Endothelial cell of umbilical vein (primary cell): Measurements from ENCODE around the gene IQCH. TPM values are rescaled to one million over a fixed set of nuclear protein-coding genes. Genes with fewer than 3 reads are reported as not detected.

Experiments
- BruUV-seq: library from RNA; stranded (reverse); fragments of 400-500 nt; replicated peaks from 2 replicates; lab custom pipeline; 2021; lab: Mats Ljungman, UMichigan
- CTCF ChIA-PET: fragments of 300-600, 350-600 bp; sonication (Branson Sonifier 250); formaldehyde crosslinking; loops from one replicate; lab custom pipeline; 2021; ENCODE audit warnings: antibody characterized with exemption, inconsistent platforms; lab: Charles Lee
- POLR2A ChIA-PET: fragments of 300-600, 350-600 bp; sonication (Branson Sonifier 250); formaldehyde crosslinking; loops from one replicate; lab custom pipeline; 2021; ENCODE audit warnings: antibody characterized with exemption, inconsistent platforms; lab: Charles Lee
- DNase-seq: peaks from one replicate; pipeline ENCODE4 v3.0.0-alpha.2; 2011; ENCODE audit warnings: low read depth, low spot score
- FAIRE-seq: peaks from 2 replicates; lab custom pipeline; 2011; peaks lifted over from hg19 to GRCh38; lab: Jason Lieb, UNC
- H2AFZ ChIP-seq: 2 replicates; pipeline ENCODE4 v1.6.0; 2012; ENCODE audit warnings: low read depth, low read length, control low read depth, inconsistent platforms
- H3K27ac ChIP-seq: 2 replicates; pipeline ENCODE4 v1.5.1; 2011; ENCODE audit warnings: low read depth, mild to moderate bottlenecking, control low read depth, low read length, moderate library complexity; ENCODE audit not compliant: insufficient read depth
- H3K27me3 ChIP-seq, 2 experiments: 2 replicates each; pipeline versions ENCODE4 v1.6.0 to v1.6.1; 2011; ENCODE audit warnings: low read length in 2 of 2, mixed read lengths in 1 of 2; ENCODE audit not compliant: control insufficient read depth in 2 of 2, insufficient read depth in 2 of 2
- H3K36me3 ChIP-seq, 2 experiments: 2 replicates in 1 of 2; 3 replicates in 1 of 2; pipeline ENCODE4 v1.5.1; 2011; ENCODE audit warnings: low read length in 2 of 2, mild to moderate bottlenecking in 1 of 2, moderate library complexity in 1 of 2; ENCODE audit not compliant: control insufficient read depth in 2 of 2, insufficient read depth in 2 of 2; ENCODE audit errors: extremely low read depth in 1 of 2
- H3K4me1 ChIP-seq: 3 replicates; pipeline ENCODE4 v1.5.1; 2011; ENCODE audit warnings: mild to moderate bottlenecking, low read length; ENCODE audit not compliant: control insufficient read depth, insufficient read depth; ENCODE audit errors: extremely low read depth
- H3K4me2 ChIP-seq: 2 replicates; pipeline ENCODE4 v1.6.1; 2011; ENCODE audit warnings: low read length, control low read depth, mixed read lengths; ENCODE audit not compliant: insufficient read depth
- H3K4me3 ChIP-seq, 3 experiments: fragments of 200-600 bp in 1 of 3; sonication (generic), shearing (Covaris generic) in 1 of 3; replicated peaks in 1 of 3; 2 replicates each; pipeline ENCODE4 v1.5.1; 2011 to 2016; ENCODE audit warnings: control low read depth in 3 of 3, low read length in 3 of 3, mild to moderate bottlenecking in 2 of 3, inconsistent platforms in 1 of 3, low read depth in 1 of 3, moderate library complexity in 1 of 3; ENCODE audit not compliant: insufficient read depth in 1 of 3
- H3K79me2 ChIP-seq: 2 replicates; pipeline ENCODE4 v1.6.0; 2012; ENCODE audit warnings: low read length, inconsistent platforms; ENCODE audit not compliant: control insufficient read depth, insufficient read depth
- H3K9ac ChIP-seq: replicated peaks from 2 replicates; pipeline ENCODE3; 2011; ENCODE audit warnings: low read length, control low read depth; ENCODE audit not compliant: insufficient read depth; ENCODE audit errors: extremely low read depth
- H3K9me1 ChIP-seq: replicated peaks from 3 replicates; pipeline ENCODE4 v1.6.0; 2011; ENCODE audit warnings: mild to moderate bottlenecking, low read length; ENCODE audit not compliant: control insufficient read depth, insufficient read depth; ENCODE audit errors: extremely low read depth
- H3K9me3 ChIP-seq: replicated peaks from 2 replicates; pipeline ENCODE4 v1.5.1; 2012; ENCODE audit warnings: low read length, inconsistent platforms; ENCODE audit not compliant: control insufficient read depth, insufficient read depth
- H4K20me1 ChIP-seq: replicated peaks from 2 replicates; pipeline ENCODE3; 2011; ENCODE audit warnings: mild to moderate bottlenecking, low read length; ENCODE audit not compliant: control insufficient read depth, insufficient read depth; ENCODE audit errors: extremely low read depth
- CTCF ChIP-seq, 2 donors: IDR thresholded peaks; 1 replicate in 1 of 2; 2 replicates in 1 of 2; pipeline ENCODE4 v1.5.1; 2011; ENCODE audit warnings: low read length in 2 of 2, mild to moderate bottlenecking in 2 of 2, moderate library complexity in 2 of 2, control low read depth in 1 of 2, inconsistent platforms in 1 of 2, low read depth in 1 of 2; ENCODE audit not compliant: insufficient read depth in 1 of 2; ENCODE audit errors: extremely low read depth in 1 of 2
- EZH2 ChIP-seq: IDR thresholded peaks from 2 replicates; pipeline ENCODE4 v1.6.1; 2012; ENCODE audit warnings: borderline replicate concordance, low read depth, mild to moderate bottlenecking, moderate library complexity, low read length, inconsistent platforms; ENCODE audit not compliant: severe bottlenecking
- FOS ChIP-seq: IDR thresholded peaks from 2 replicates; pipeline ENCODE4 v1.6.1; 2011; ENCODE audit warnings: mild to moderate bottlenecking, low read length, moderate library complexity, borderline replicate concordance; ENCODE audit not compliant: insufficient read depth
- GATA2 ChIP-seq: IDR thresholded peaks from 2 replicates; pipeline ENCODE4 v1.7.0; 2011; ENCODE audit warnings: low read depth, mild to moderate bottlenecking, moderate library complexity, mixed read lengths, low read length; ENCODE audit not compliant: insufficient read length, insufficient read depth
- JUN ChIP-seq: IDR thresholded peaks from 2 replicates; pipeline ENCODE4 v1.6.1; 2011; ENCODE audit warnings: borderline replicate concordance, low read depth; ENCODE audit not compliant: insufficient read length, insufficient read depth
- MAX ChIP-seq: IDR thresholded peaks from 2 replicates; pipeline ENCODE4 v1.6.1; 2011; ENCODE audit not compliant: insufficient read depth, insufficient read length
- MYC ChIP-seq: IDR thresholded peaks from one replicate; pipeline ENCODE4 v1.6.1; 2011; ENCODE audit warnings: mild to moderate bottlenecking, low read depth, low read length
- POLR2A ChIP-seq: IDR thresholded peaks from 2 replicates; pipeline ENCODE4 v1.6.1; 2012; ENCODE audit warnings: low read depth, mild to moderate bottlenecking, control low read depth, low read length
- POLR2AphosphoS5 ChIP-seq: IDR thresholded peaks from 2 replicates; pipeline ENCODE4 v1.6.1; 2012; ENCODE audit warnings: low read depth, mild to moderate bottlenecking, control low read depth, low read length, moderate library complexity; ENCODE audit not compliant: insufficient read depth
- dilution Hi-C: fragments of 300-500 bp; cut with MboI; formaldehyde crosslinking; loops from one replicate; pipeline ENCODE4 v1.15.0; 2019; ENCODE audit warnings: low sequenced_read_pairs; ENCODE audit not compliant: extremely low pct_ligation_motif_present
- intact Hi-C: fragments of 100-400 bp; cut with micrococcal nuclease; formaldehyde crosslinking; loops from one replicate; pipeline ENCODE4 v1.10.0; 2022
- polyA plus RNA-seq, 4 experiments: library from polyadenylated mRNA; depleted of rRNA in 3 of 4; stranded (reverse) in 3 of 4; unstranded in 1 of 4; fragments of >200 nt; gene quantifications; 2 replicates each; pipeline versions ENCODE4 v1.2.1 to v1.2.3, GENCODE V29; 2011 to 2012; ENCODE audit warnings: missing spikeins in 1 of 4
- total RNA-seq: library from RNA; stranded (reverse); gene quantifications from 2 replicates; pipeline ENCODE4 v1.2.3, GENCODE V29; 2021

Gene IQCH
- total and polyA plus RNA-seq, 2 donors (not counting 3 experiments of a cell fraction or from before 2014, with no cell fraction given), result 0.29 to 0.51 TPM

DNA sequence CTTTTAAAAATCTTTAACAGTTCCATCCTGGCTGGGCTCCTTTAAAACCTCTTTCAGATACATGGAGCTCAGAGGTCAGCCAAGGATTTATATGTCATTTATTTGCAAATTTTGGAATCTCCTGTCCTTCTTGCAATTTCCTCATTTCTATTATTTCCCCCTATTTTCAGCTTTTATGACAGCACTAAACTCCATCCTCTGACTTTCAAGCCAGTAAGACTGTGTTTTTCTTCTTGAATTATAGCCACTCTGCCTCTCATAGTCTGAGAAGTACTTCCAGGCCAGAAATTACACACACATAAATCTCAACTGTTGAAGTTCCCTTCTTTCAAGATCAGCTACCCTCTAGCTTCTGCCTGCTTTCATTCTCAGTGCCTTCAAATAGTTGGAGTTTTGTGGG, 73.2 kb downstream of the IQCH start:
- Histone ChIP-seq H3K9me3 (no peaks in the 10 kb centered on the region), H3K9me1 (no peaks in the 10 kb centered on the region), H3K27me3 (no peaks in the 10 kb centered on the region), H3K36me3 (no peaks in the 10 kb centered on the region), H3K4me2 (no peak overlapping the region), H3K79me2 (no peaks in the 10 kb centered on the region), H3K4me1 (no peaks in the 10 kb centered on the region), H3K27ac (no peak overlapping the region), H3K9ac (no peak overlapping the region), H2AFZ (no peak overlapping the region), H3K4me3 (no peak overlapping the region), H4K20me1 (no peaks in the 10 kb centered on the region)
- FAIRE-seq (no peak), DNase-seq (no peak)
- dilution Hi-C loops, result no loop called here
- POLR2A ChIA-PET, result no interaction called here
- no TSS peak for BruUV-seq
- intact Hi-C loops, result no loop called here
- CTCF ChIA-PET, result no interaction called here
- TF ChIP-seq FOS (no peak), JUN (no peak), MAX (no peak), POLR2AphosphoS5 (no peak), EZH2 (no peak), MYC (no peak), CTCF (IDR thresholded peaks at IDR 0.05; ENCODE audit: extremely low read depth in 1 of 2, insufficient read depth in 1 of 2, low read depth in 1 of 2, low read length in 2 of 2) (no peak), GATA2 (no peak), POLR2A (no peak)
